Measurements from ENCODE around the gene NTN1. TPM values are rescaled to one million over a fixed set of nuclear protein-coding genes. Genes with fewer than 3 reads are reported as not detected.

The NTN1 gene
- total and polyA plus RNA-seq, 7 experiments from 2014 or later = 0.07 to 0.12 (median 0.11) TPM; not detected in 4

DNA sequence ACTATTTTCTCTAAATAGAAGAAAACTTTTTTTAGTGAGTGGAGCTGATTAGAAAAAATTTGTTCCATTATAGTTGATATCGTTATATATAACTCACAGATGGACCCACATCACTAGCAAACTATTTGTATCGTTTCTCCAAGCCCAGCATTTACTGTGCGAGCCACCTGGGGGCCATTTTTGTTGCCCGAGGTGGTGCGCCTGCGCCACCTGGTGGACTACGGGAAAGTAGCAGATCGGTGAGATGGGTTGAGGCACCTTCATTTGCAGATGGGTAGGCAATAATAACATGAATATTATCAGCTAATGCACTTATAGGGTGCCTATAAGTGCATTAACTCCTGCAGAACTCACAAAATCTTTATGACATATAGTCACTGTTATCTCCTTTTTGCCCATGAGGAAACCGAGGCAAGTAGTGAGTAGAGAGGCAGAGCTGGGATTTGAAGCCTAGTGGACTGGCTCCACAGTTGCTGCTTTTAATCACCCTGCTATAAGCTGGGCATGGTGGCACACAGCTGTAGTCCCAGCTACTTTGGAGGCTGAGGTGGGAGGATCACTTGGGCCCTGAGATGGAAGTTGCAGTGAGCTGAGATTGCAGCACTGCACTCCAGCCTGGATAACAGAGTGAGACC is 23.2 kb upstream of the NTN1 start:
- peak; percentile 88 for ATAC-seq
- peak overlapping the region in 1 of 9 donors; percentile 52 for H3K27ac Mint-ChIP-seq
- peak; percentile 65 to 86 (median 76) for DNase-seq
- intact Hi-C loops (cut with micrococcal nuclease) = loop anchor here (1.0 to 5.0 kb wide), 11 partner anchors 33 to 586 kb away; partner anchors contain the start of genes MFSD6L (in 1 of the 2) and PIK3R5 (in 1 of the 2)
- Histone ChIP-seq H3K27me3 (ENCODE audit: control insufficient read depth in 2 of 2, insufficient read depth in 2 of 2, low read length in 2 of 2) (peaks cover 0 to 5% of the 10 kb centered on the region in 2 donors), H3K4me1 (ENCODE audit: control insufficient read depth in 2 of 2, insufficient read depth in 2 of 2, low read length in 2 of 2) (peaks cover 0 to 6% of the 10 kb centered on the region in 2 donors), H3K4me3 (ENCODE audit: low read length) (no peak overlapping the region), H3K27ac (ENCODE audit: low read depth, low read length) (no peak overlapping the region), H3K36me3 (ENCODE audit: control insufficient read depth in 2 of 3, insufficient read depth in 3 of 3, low read length in 3 of 3) (no peaks in the 10 kb centered on the region), H3K9me3 (ENCODE audit: control insufficient read depth in 2 of 3, low read length in 3 of 3) (no peaks in the 10 kb centered on the region)
- no peaks in the 10 kb centered on the region for H3K36me3 Mint-ChIP-seq
- no peak overlapping the region for H3K4me3 Mint-ChIP-seq
- peaks cover 0 to 2% (median 0%) of the 10 kb centered on the region in 11 donors for H3K9me3 Mint-ChIP-seq
- ChIA-PET POLR2A (interaction anchor here (0.6 kb wide), 1 partner anchor 777 kb away, joined by 3 read pairs; no protein-coding TSS in a partner anchor), CTCF (interaction anchor here (0.6 to 2.4 kb wide), 24 partner anchors 13 to 938 kb away, joined by 3 to 19 read pairs (median 4); no protein-coding TSS in a partner anchor)
- H3K27me3 Mint-ChIP-seq = peaks cover 23 to 43% (median 30%) of the 10 kb centered on the region in 5 donors
- H3K4me1 Mint-ChIP-seq = peaks cover 0 to 15% (median 8%) of the 10 kb centered on the region in 7 donors

DNA sequence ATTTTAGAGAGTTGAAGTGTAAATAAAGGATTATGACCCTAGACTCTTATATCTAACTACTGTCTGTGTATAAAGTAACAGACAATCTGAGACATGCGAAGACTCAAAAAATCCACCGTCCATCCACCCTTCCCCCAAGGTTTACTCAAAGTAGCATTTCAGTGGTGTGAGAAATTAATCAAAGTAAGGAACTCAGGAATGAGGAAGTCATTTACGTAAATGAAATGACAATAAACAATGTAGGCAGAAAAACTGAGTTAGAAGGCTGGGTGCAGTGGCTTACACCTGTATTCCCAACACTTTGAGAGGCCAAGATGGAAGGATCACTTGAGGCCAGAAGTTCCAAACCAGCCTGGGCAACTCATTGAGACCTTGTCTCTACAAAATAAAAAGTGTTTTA is 19.8 kb upstream of the NTN1 start:
- CTCF ChIA-PET = no interaction called here
- H3K4me1 Mint-ChIP-seq = peaks cover 8 to 18% (median 12%) of the 10 kb centered on the region in 7 donors

DNA sequence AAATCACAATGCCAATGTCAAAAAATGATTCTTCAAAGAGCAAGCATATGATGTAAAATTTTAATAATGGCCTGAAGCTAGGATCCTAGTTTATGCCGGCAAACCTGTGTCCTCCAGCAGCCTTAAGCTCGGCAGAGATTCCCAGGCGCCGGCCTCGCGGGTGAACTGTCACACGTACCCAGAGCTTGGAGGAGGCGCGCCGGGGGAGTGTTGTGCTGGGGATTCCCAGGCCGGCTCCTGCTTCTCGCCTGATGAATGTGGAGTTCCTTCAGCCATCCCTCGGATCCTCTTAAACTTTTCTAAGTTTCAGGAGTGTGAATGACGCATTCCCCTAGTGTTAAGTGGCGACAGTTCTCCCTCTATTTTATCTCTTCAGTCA is 19.1 kb upstream of the NTN1 start:
- no peak overlapping the region for H3K4me3 ChIP-seq (ENCODE audit: low read length)
- no peaks in the 10 kb centered on the region for H3K36me3 ChIP-seq (ENCODE audit: control insufficient read depth in 2 of 3, insufficient read depth in 3 of 3, low read length in 3 of 3)
- no peak for DNase-seq
- Mint-ChIP-seq H3K36me3 (peaks cover 0 to 5% (median 0%) of the 10 kb centered on the region in 5 donors), H3K4me1 (peaks cover 8 to 18% (median 12%) of the 10 kb centered on the region in 7 donors), H3K27ac (no peak overlapping the region), H3K27me3 (peaks cover 47 to 80% (median 58%) of the 10 kb centered on the region in 5 donors), H3K4me3 (peak overlapping the region in 9 of 10 donors; percentile 8 to 81 (median 62)), H3K9me3 (peaks cover 0 to 12% (median 2%) of the 10 kb centered on the region in 11 donors)
- H3K9me3 ChIP-seq (ENCODE audit: control insufficient read depth in 2 of 3, low read length in 3 of 3) = peaks cover 0 to 5% (median 0%) of the 10 kb centered on the region in 3 experiments
- peaks cover 0 to 18% of the 10 kb centered on the region in 2 donors for H3K27me3 ChIP-seq (ENCODE audit: control insufficient read depth in 2 of 2, insufficient read depth in 2 of 2, low read length in 2 of 2)
- no peak for ATAC-seq
- ChIA-PET CTCF (no interaction called here), POLR2A (no interaction called here)
- H3K4me1 ChIP-seq (ENCODE audit: control insufficient read depth in 2 of 2, insufficient read depth in 2 of 2, low read length in 2 of 2) = peaks cover 0 to 14% of the 10 kb centered on the region in 2 donors
- intact Hi-C loops (cut with micrococcal nuclease) = loop anchor here in 1 of 2 donors (10.0 kb wide), 1 partner anchor 367 kb away; the partner anchor contains the start of gene MYH10
- no peak overlapping the region for H3K27ac ChIP-seq (ENCODE audit: low read depth, low read length)

More for the DNA sequence above, 19.8 kb upstream of the NTN1 start:
- Histone ChIP-seq H3K36me3 (ENCODE audit: control insufficient read depth in 2 of 3, insufficient read depth in 3 of 3, low read length in 3 of 3) (no peaks in the 10 kb centered on the region), H3K27me3 (ENCODE audit: control insufficient read depth in 2 of 2, insufficient read depth in 2 of 2, low read length in 2 of 2) (peaks cover 0 to 18% of the 10 kb centered on the region in 2 donors), H3K4me3 (ENCODE audit: low read length) (no peak overlapping the region), H3K27ac (ENCODE audit: low read depth, low read length) (no peak overlapping the region), H3K4me1 (ENCODE audit: control insufficient read depth in 2 of 2, insufficient read depth in 2 of 2, low read length in 2 of 2) (peaks cover 0 to 14% of the 10 kb centered on the region in 2 donors), H3K9me3 (ENCODE audit: control insufficient read depth in 2 of 3, low read length in 3 of 3) (peaks cover 0 to 5% (median 0%) of the 10 kb centered on the region in 3 experiments)
- DNase-seq = no peak
- Mint-ChIP-seq H3K4me3 (peak overlapping the region in 5 of 10 donors; percentile 8 to 42 (median 14)), H3K36me3 (peaks cover 0 to 4% (median 0%) of the 10 kb centered on the region in 5 donors), H3K27me3 (peaks cover 41 to 74% (median 53%) of the 10 kb centered on the region in 5 donors), H3K27ac (no peak overlapping the region), H3K9me3 (peaks cover 0 to 12% (median 2%) of the 10 kb centered on the region in 11 donors)
- POLR2A ChIA-PET = no interaction called here
- no peak for ATAC-seq
- intact Hi-C loops (cut with micrococcal nuclease) = loop anchor here in 1 of 2 donors (10.0 kb wide), 1 partner anchor 367 kb away; the partner anchor contains the start of gene MYH10

DNA sequence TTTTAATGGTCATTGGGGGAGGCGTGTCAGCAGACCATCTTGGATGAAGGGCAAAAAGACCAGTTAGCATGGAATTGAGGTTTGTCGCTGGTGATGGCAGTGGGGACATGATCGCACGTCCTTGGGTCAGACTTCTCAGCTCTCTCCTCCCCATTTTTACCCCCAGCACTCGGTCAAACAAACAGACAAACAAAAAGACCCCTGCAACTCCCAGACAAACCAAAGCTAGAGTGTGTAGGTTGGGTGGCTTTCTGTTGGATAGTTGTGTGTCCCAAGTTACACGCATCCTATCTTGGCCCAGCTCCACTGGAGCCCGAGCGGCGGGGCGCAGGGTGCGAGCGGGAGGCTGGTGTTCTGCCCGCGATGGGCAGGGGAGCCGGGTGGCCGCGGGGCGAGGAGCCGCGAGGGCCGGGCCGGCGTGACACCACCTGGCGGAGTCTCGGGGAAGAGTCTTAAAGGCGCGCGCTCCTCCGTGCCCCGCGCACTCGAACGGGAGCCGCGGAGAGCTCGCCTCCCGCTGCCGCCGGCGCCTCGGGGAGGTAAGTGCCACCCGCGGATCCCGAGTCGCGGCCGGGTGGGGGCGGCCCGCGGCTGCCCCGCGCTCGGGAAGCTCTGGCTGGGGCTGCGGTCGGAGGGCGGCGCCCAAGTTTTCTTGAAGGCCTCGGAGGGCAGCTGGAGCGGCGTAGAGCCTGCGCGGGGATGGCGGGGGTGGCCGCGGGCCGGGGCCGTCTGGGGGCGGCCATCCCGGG is 18.5 kb upstream of the NTN1 start:
- peaks cover 0 to 5% (median 0%) of the 10 kb centered on the region in 3 experiments for H3K9me3 ChIP-seq (ENCODE audit: control insufficient read depth in 2 of 3, low read length in 3 of 3)
- peak in 4 of 9 donors; percentile 17 to 48 (median 26) for DNase-seq
- peaks cover 52 to 86% (median 64%) of the 10 kb centered on the region in 5 donors for H3K27me3 Mint-ChIP-seq
- H3K36me3 ChIP-seq (ENCODE audit: control insufficient read depth in 2 of 3, insufficient read depth in 3 of 3, low read length in 3 of 3) = no peaks in the 10 kb centered on the region
- peaks cover 8 to 18% (median 12%) of the 10 kb centered on the region in 7 donors for H3K4me1 Mint-ChIP-seq
- peak; percentile 75 for ATAC-seq
- H3K9me3 Mint-ChIP-seq = peaks cover 0 to 12% (median 2%) of the 10 kb centered on the region in 11 donors
- peaks cover 0 to 5% (median 0%) of the 10 kb centered on the region in 5 donors for H3K36me3 Mint-ChIP-seq
- peak overlapping the region; percentile 8 to 81 (median 60) for H3K4me3 Mint-ChIP-seq
- no peak overlapping the region for H3K27ac ChIP-seq (ENCODE audit: low read depth, low read length)
- ChIA-PET CTCF (interaction anchor here (0.6 kb wide), 1 partner anchor 621 kb away, joined by 4 read pairs; no protein-coding TSS in a partner anchor), POLR2A (no interaction called here)
- H3K27ac Mint-ChIP-seq = no peak overlapping the region
- H3K4me1 ChIP-seq (ENCODE audit: control insufficient read depth in 2 of 2, insufficient read depth in 2 of 2, low read length in 2 of 2) = peaks cover 0 to 14% of the 10 kb centered on the region in 2 donors
- intact Hi-C loops (cut with micrococcal nuclease) = loop anchor here in 1 of 2 donors (1.0 to 10.0 kb wide), 2 partner anchors 20 to 368 kb away; partner anchors contain the start of gene MYH10
- peak overlapping the region; percentile 24 for H3K4me3 ChIP-seq (ENCODE audit: low read length)
- peaks cover 0 to 18% of the 10 kb centered on the region in 2 donors for H3K27me3 ChIP-seq (ENCODE audit: control insufficient read depth in 2 of 2, insufficient read depth in 2 of 2, low read length in 2 of 2)

DNA sequence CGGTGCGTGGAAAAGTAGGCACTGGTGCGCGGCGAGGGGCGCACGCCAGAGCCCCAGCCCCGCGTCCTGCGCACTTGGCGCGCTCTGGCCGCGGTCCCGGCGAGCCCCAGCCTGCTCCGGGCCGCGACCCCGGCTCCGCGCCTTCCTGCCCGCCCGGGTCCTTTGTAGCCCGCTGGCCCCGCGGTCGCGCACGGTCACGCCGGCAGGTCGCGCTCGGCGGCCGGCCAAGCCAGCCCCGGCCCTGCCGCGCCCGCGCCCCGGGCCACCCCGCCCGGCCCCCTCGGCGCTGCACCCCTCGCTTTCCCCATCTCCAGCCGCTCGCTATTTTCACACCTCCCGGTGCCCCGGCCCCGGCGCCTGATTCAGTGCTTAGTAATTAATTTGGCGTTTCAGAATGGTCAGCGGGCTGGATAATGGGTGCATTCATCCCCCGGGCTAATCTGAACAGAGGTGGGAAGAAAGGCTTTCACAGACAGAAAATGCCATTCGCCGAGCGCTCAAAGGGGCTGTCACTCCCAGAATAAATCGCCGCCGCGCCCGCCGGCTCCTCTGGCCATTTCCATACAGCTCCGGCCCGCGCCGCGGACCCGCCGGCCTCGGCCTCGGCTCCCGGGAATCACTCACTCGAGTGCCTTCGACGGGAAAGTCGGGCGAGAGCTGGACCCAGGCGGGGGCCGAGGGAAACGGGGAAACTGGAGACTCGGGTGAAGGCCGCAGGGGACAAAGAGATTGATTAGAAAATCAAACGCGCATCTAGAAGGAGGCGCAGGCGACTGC is 17.8 kb upstream of the NTN1 start:
- Histone ChIP-seq H3K4me1 (ENCODE audit: control insufficient read depth in 2 of 2, insufficient read depth in 2 of 2, low read length in 2 of 2) (peaks cover 0 to 14% of the 10 kb centered on the region in 2 donors), H3K27ac (ENCODE audit: low read depth, low read length) (no peak overlapping the region), H3K27me3 (ENCODE audit: control insufficient read depth in 2 of 2, insufficient read depth in 2 of 2, low read length in 2 of 2) (peaks cover 0 to 18% of the 10 kb centered on the region in 2 donors), H3K36me3 (ENCODE audit: control insufficient read depth in 2 of 3, insufficient read depth in 3 of 3, low read length in 3 of 3) (no peaks in the 10 kb centered on the region), H3K4me3 (ENCODE audit: low read length) (peak overlapping the region; percentile 20), H3K9me3 (ENCODE audit: control insufficient read depth in 2 of 3, low read length in 3 of 3) (peaks cover 0 to 5% (median 0%) of the 10 kb centered on the region in 3 experiments)
- Mint-ChIP-seq H3K4me3 (peak overlapping the region in 8 of 10 donors; percentile 25 to 81 (median 52)), H3K9me3 (peaks cover 0 to 12% (median 2%) of the 10 kb centered on the region in 11 donors), H3K4me1 (peaks cover 5 to 18% (median 12%) of the 10 kb centered on the region in 7 donors), H3K36me3 (peaks cover 0 to 5% (median 2%) of the 10 kb centered on the region in 5 donors), H3K27ac (no peak overlapping the region), H3K27me3 (peaks cover 57 to 85% (median 66%) of the 10 kb centered on the region in 5 donors)
- ChIA-PET CTCF (interaction anchor here (0.6 kb wide), 1 partner anchor 622 kb away, joined by 4 read pairs; no protein-coding TSS in a partner anchor), POLR2A (no interaction called here)
- ATAC-seq (no peak), DNase-seq (no peak)
- intact Hi-C loops (cut with micrococcal nuclease) = loop anchor here in 1 of 2 donors (1.0 to 10.0 kb wide), 2 partner anchors 19 to 369 kb away; partner anchors contain the start of gene MYH10

Measured in naive thymus-derived CD4-positive, alpha-beta T cell (primary cell).